Uterus (tissue), 2 donors: ENCODE results near the gene CHID1.

ENCODE experiments used
- CTCF ChIP-seq, 4 experiments: fragments of 200-600 bp in 2 of 4; fragments of 450-650 bp in 2 of 4; sonication (generic) in 2 of 4; IDR thresholded peaks; one replicate each; pipeline ENCODE4 v1.5.1; 2016 to 2019; ENCODE audit warnings: antibody characterized with exemption in 4 of 4, mild to moderate bottlenecking in 2 of 4, moderate library complexity in 1 of 4
- POLR2A ChIP-seq, 2 donors: fragments of 450-650 bp; IDR thresholded peaks; one replicate each; pipeline ENCODE4 v1.6.1; 2016; ENCODE audit warnings: antibody characterized with exemption in 2 of 2, mild to moderate bottlenecking in 1 of 2, moderate library complexity in 1 of 2

GRCh38 chr11:914747-915501 lies 4.3 kb upstream of the CHID1 start:
- TF ChIP-seq CTCF (IDR thresholded peaks at IDR 0.05) (no peak), POLR2A (IDR thresholded peaks at IDR 0.05) (no peak)
